Fibroblast of lung (primary cell): ENCODE data around the gene MFSD12. TPM values are rescaled to one million over a fixed set of nuclear protein-coding genes. Genes with fewer than 3 reads are reported as not detected.
"Not testable (repeated sequence)": the region's sequence is repeated elsewhere in the genome, so short reads cannot be mapped to it uniquely, and the experiment has no call there.

Experiments used
- DNase-seq, 2 donors: peaks; one replicate each; pipeline versions ENCODE4 v3.0.0 to v3.0.0-alpha.2; 2010; ENCODE audit warnings: low read depth in 2 of 2
- H2AFZ ChIP-seq: 2 replicates; pipeline ENCODE4 v1.5.1; 2012; ENCODE audit warnings: low read length, control low read depth, inconsistent platforms
- H3K27ac ChIP-seq: 2 replicates; pipeline ENCODE4 v1.5.1; 2011; ENCODE audit warnings: low read length, control low read depth; ENCODE audit not compliant: insufficient read depth
- H3K27me3 ChIP-seq: 2 replicates; pipeline ENCODE4 v1.5.1; 2011; ENCODE audit warnings: mild to moderate bottlenecking, low read length; ENCODE audit not compliant: control insufficient read depth, insufficient read depth
- H3K36me3 ChIP-seq: 2 replicates; pipeline ENCODE4 v1.5.1; 2011; ENCODE audit warnings: low read length; ENCODE audit not compliant: control insufficient read depth, insufficient read depth
- H3K4me1 ChIP-seq: 2 replicates; pipeline ENCODE4 v1.5.1; 2011; ENCODE audit warnings: low read length; ENCODE audit not compliant: control insufficient read depth, insufficient read depth; ENCODE audit errors: extremely low read depth
- H3K4me2 ChIP-seq: 2 replicates; pipeline ENCODE4 v1.5.1; 2011; ENCODE audit warnings: low read length, control low read depth; ENCODE audit not compliant: insufficient read depth; ENCODE audit errors: extremely low read depth
- H3K4me3 ChIP-seq, 4 experiments: fragments of 200-600 bp in 1 of 4; sonication (generic) in 1 of 4; replicated peaks in 1 of 4; 2 replicates each; pipeline ENCODE4 v1.5.1; 2011 to 2016; ENCODE audit warnings: low read length in 4 of 4, low read depth in 3 of 4, mild to moderate bottlenecking in 3 of 4, control low read depth in 2 of 4, inconsistent platforms in 1 of 4, mixed read lengths in 1 of 4; ENCODE audit not compliant: insufficient read depth in 1 of 4; ENCODE audit errors: control extremely low read depth in 1 of 4
- H3K79me2 ChIP-seq: 2 replicates; pipeline ENCODE4 v1.5.1; 2012; ENCODE audit warnings: mild to moderate bottlenecking, low read length, inconsistent platforms; ENCODE audit not compliant: control insufficient read depth, insufficient read depth
- H3K9ac ChIP-seq: 2 replicates; pipeline ENCODE4 v1.5.1; 2011; ENCODE audit warnings: mild to moderate bottlenecking, low read length, control low read depth; ENCODE audit not compliant: insufficient read depth
- H3K9me3 ChIP-seq: 2 replicates; pipeline ENCODE4 v1.5.1; 2012; ENCODE audit warnings: low read depth, low read length; ENCODE audit not compliant: control insufficient read depth, insufficient read depth
- H4K20me1 ChIP-seq: 2 replicates; pipeline ENCODE4 v1.5.1; 2011; ENCODE audit warnings: low read length; ENCODE audit not compliant: control insufficient read depth, insufficient read depth; ENCODE audit errors: extremely low read depth
- CTCF ChIP-seq, 2 donors: IDR thresholded peaks in 1 of 2; conservative IDR thresholded peaks in 1 of 2; 1 replicate in 1 of 2; 2 replicates in 1 of 2; pipeline ENCODE4 v1.5.1; 2011 to 2012; ENCODE audit warnings: low read length in 2 of 2, control low read depth in 1 of 2, inconsistent platforms in 1 of 2, low read depth in 1 of 2, mild to moderate bottlenecking in 1 of 2
- EZH2 ChIP-seq: IDR thresholded peaks from 2 replicates; pipeline ENCODE4 v1.5.1; 2012; ENCODE audit warnings: low read length, control low read depth, mild to moderate bottlenecking; ENCODE audit errors: missing control alignments
- polyA plus RNA-seq, 2 donors: library from polyadenylated mRNA; depleted of rRNA in 1 of 2; stranded (reverse) in 1 of 2; unstranded in 1 of 2; fragments of >200 nt; gene quantifications; 2 replicates each; pipeline ENCODE4 v1.2.1, GENCODE V29; 2011 to 2012; ENCODE audit warnings: missing spikeins in 1 of 2
- total RNA-seq: library from RNA; depleted of rRNA; stranded (reverse); fragments of >200 nt; gene quantifications from 2 replicates; pipeline ENCODE4 v1.2.1, GENCODE V29; 2014

The MFSD12 gene
- total and polyA plus RNA-seq, 2 donors (not counting 1 experiment from before 2014, with no cell fraction given), result 20.6 to 79.9 TPM

GRCh38 chr19:3585301-3586126, 28.1 kb upstream of the MFSD12 start, which contains the start of gene GIPC3:
TSS of gene GIPC3 (plus strand) at chr19:3585478. CDS start at chr19:3585598, 120 bp downstream.
- Histone ChIP-seq H3K4me1 (peaks cover 3% of the 10 kb centered on the region), H3K9me3 (no peaks in the 10 kb centered on the region), H4K20me1 (no peaks in the 10 kb centered on the region), H3K9ac (peak within 1 kb of the TSS; percentile 30), H3K36me3 (no peaks in the 10 kb centered on the region), H3K4me2 (peak within 1 kb of the TSS; percentile 35), H3K27me3 (peaks cover 10% of the 10 kb centered on the region), H3K4me3 (peak within 1 kb of the TSS in 2 of 4 experiments; percentile 1 to 10), H2AFZ (no peak within 1 kb of the TSS), H3K79me2 (no peaks in the 10 kb centered on the region), H3K27ac (no peak within 1 kb of the TSS)
- no peak for TF ChIP-seq CTCF (conservative IDR thresholded peaks at IDR 0.05 in 1 of 2, IDR thresholded peaks at IDR 0.05 in 1 of 2; ENCODE audit: low read depth in 1 of 2, low read length in 2 of 2)
- TF ChIP-seq EZH2, result peak; percentile 58
- no peak for DNase-seq

- not testable (repeated sequence) for H3K9me3 ChIP-seq, H4K20me1 ChIP-seq, H3K79me2 ChIP-seq, H3K4me1 ChIP-seq, H2AFZ ChIP-seq, H3K9ac ChIP-seq, H3K4me2 ChIP-seq, H3K36me3 ChIP-seq, H3K4me3 ChIP-seq, H3K27ac ChIP-seq, DNase-seq
- peaks cover 10% of the 10 kb centered on the region for H3K27me3 ChIP-seq
Observed at GRCh38 chr19:3584036-3584802, 26.8 kb upstream of the MFSD12 start.

DNA sequence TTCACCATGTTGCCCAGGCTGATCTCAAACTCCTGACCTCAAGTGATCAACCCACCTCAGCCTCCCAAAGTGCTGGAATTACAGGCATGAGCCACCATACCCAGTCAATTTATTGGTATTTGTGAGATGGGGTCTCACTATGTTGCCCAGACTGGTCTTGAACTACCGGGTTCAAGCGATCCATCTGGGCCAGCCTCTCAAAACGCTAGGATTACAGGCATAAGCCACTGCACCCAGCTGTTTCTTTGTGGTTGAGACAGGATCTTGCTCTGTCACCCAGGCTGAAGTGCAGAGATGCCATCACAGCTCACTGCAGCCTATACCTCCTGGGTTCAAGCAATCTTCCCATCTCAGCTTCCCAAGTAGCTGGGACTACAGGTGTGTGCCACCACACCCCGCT, 24.4 kb upstream of the MFSD12 start:
- not testable (repeated sequence) for H3K27ac ChIP-seq, DNase-seq, H3K4me1 ChIP-seq

More for the DNA sequence above, 24.4 kb upstream of the MFSD12 start:
- not testable (repeated sequence) for H4K20me1 ChIP-seq, H2AFZ ChIP-seq, H3K4me2 ChIP-seq, H3K9ac ChIP-seq, H3K79me2 ChIP-seq, H3K4me3 ChIP-seq, H3K36me3 ChIP-seq, H3K9me3 ChIP-seq, H3K27me3 ChIP-seq
